WTC11 (cell line): ENCODE data around the gene DSC2. TPM values are rescaled to one million over a fixed set of nuclear protein-coding genes. Genes with fewer than 3 reads are reported as not detected.

ENCODE experiments used
- ATAC-seq: fragments of 200-7000 bp; cut with Tn5 transposase; 2 replicates; pipeline ENCODE4 v1.10.0; 2021; ENCODE audit warnings: mild to moderate bottlenecking, moderate library complexity
- CTCF ChIA-PET: fragments of 300-600 bp; sonication (Branson Sonifier 250); formaldehyde crosslinking; loops from one replicate; lab custom pipeline; 2021; ENCODE audit warnings: antibody characterized with exemption; lab: Charles Lee
- POLR2A ChIA-PET: fragments of 350-600 bp; sonication (Branson Sonifier 250); formaldehyde crosslinking; loops from one replicate; lab custom pipeline; 2021; ENCODE audit warnings: antibody characterized with exemption; lab: Charles Lee
- DNase-seq: peaks from one replicate; pipeline ENCODE4 v3.0.0; 2021; ENCODE audit warnings: low spot score
- H3K27ac Mint-ChIP-seq: 2 replicates; pipeline ENCODE4 v1.8.0; 2021; ENCODE audit warnings: mixed read lengths
- H3K27me3 Mint-ChIP-seq: 2 replicates; pipeline ENCODE4 v1.8.0; 2021; ENCODE audit warnings: low read depth, mild to moderate bottlenecking, moderate library complexity, mixed read lengths
- H3K36me3 Mint-ChIP-seq: 2 replicates; pipeline ENCODE4 v1.8.0; 2021; ENCODE audit warnings: mixed read lengths
- H3K4me1 Mint-ChIP-seq: 2 replicates; pipeline ENCODE4 v1.8.0; 2022; ENCODE audit warnings: mixed read lengths
- H3K4me3 Mint-ChIP-seq: 2 replicates; pipeline ENCODE4 v1.8.0; 2021; ENCODE audit warnings: mild to moderate bottlenecking, moderate library complexity, mixed read lengths
- H3K9me3 Mint-ChIP-seq: 2 replicates; pipeline ENCODE4 v1.8.0; 2021; ENCODE audit warnings: mixed read lengths
- ARID4B ChIP-seq: sonication (generic); formaldehyde crosslinking; IDR thresholded peaks from 2 replicates; pipeline ENCODE4 v1.8.0; 2023; ENCODE audit warnings: missing genetic modification reagents, mild to moderate bottlenecking, borderline replicate concordance
- ATF1 ChIP-seq: sonication (generic); formaldehyde crosslinking; IDR thresholded peaks from 2 replicates; pipeline ENCODE4 v1.8.1; 2023; ENCODE audit warnings: mild to moderate bottlenecking, moderate library complexity, missing genetic modification reagents
- ATF2 ChIP-seq: sonication (generic); formaldehyde crosslinking; IDR thresholded peaks from 2 replicates; pipeline ENCODE4 v1.8.1; 2022; ENCODE audit warnings: low read depth, missing genetic modification reagents, borderline replicate concordance
- CBFB ChIP-seq: sonication (generic); formaldehyde crosslinking; IDR thresholded peaks from 2 replicates; pipeline ENCODE4 v1.8.1; 2022; ENCODE audit warnings: mild to moderate bottlenecking, low read depth, missing genetic modification reagents
- CDX4 ChIP-seq: fragments of 250-450 bp; sonication (Bioruptor Pico); IDR thresholded peaks from 2 replicates; pipeline ENCODE4 v1.9.0; 2021; ENCODE audit warnings: moderate library complexity, mild to moderate bottlenecking, inconsistent platforms, borderline replicate concordance
- CREM ChIP-seq: sonication (generic); formaldehyde crosslinking; IDR thresholded peaks from 2 replicates; pipeline ENCODE4 v1.8.1; 2022; ENCODE audit warnings: mild to moderate bottlenecking, missing genetic modification reagents, moderate library complexity
- E2F5 ChIP-seq: sonication (generic); formaldehyde crosslinking; IDR thresholded peaks from 2 replicates; pipeline ENCODE4 v1.8.1; 2022; ENCODE audit warnings: mild to moderate bottlenecking, moderate library complexity, missing genetic modification reagents
- ELF4 ChIP-seq: sonication (generic); formaldehyde crosslinking; IDR thresholded peaks from 2 replicates; pipeline ENCODE4 v1.8.1; 2022; ENCODE audit warnings: low read depth, mild to moderate bottlenecking, moderate library complexity, missing genetic modification reagents
- EMX1 ChIP-seq: fragments of 250-450 bp; sonication (Bioruptor Pico); IDR thresholded peaks from 2 replicates; pipeline ENCODE4 v1.8.0; 2021; ENCODE audit warnings: mild to moderate bottlenecking
- ERG ChIP-seq: fragments of 250-450 bp; sonication (Bioruptor Pico); IDR thresholded peaks from 2 replicates; pipeline ENCODE4 v1.8.0; 2021; ENCODE audit warnings: mild to moderate bottlenecking
- HMGA2 ChIP-seq: fragments of 250-450 bp; sonication (Bioruptor Pico); IDR thresholded peaks from 2 replicates; pipeline ENCODE4 v1.4.0; 2021; ENCODE audit warnings: mild to moderate bottlenecking, moderate library complexity
- HMGXB4 ChIP-seq: sonication (generic); formaldehyde crosslinking; IDR thresholded peaks from 2 replicates; pipeline ENCODE4 v1.8.1; 2023; ENCODE audit warnings: mild to moderate bottlenecking, moderate library complexity, missing genetic modification reagents
- IRF1 ChIP-seq: sonication (generic); formaldehyde crosslinking; IDR thresholded peaks from 2 replicates; pipeline ENCODE4 v1.8.0; 2023; ENCODE audit warnings: missing genetic modification reagents
- NR2C2 ChIP-seq: sonication (generic); formaldehyde crosslinking; IDR thresholded peaks from 2 replicates; pipeline ENCODE4 v1.8.0; 2022; ENCODE audit warnings: mild to moderate bottlenecking, missing genetic modification reagents
- OVOL2 ChIP-seq: fragments of 250-450 bp; sonication (Bioruptor Pico); IDR thresholded peaks from 2 replicates; pipeline ENCODE4 v1.9.0; 2021; ENCODE audit warnings: mild to moderate bottlenecking, borderline replicate concordance
- RELA ChIP-seq: sonication (generic); formaldehyde crosslinking; IDR thresholded peaks from 2 replicates; pipeline ENCODE4 v1.8.1; 2022; ENCODE audit warnings: missing genetic modification reagents, mild to moderate bottlenecking, borderline replicate concordance
- SP1 ChIP-seq: sonication (generic); formaldehyde crosslinking; conservative IDR thresholded peaks from 2 replicates; pipeline ENCODE4 v1.8.1; 2022; ENCODE audit warnings: missing genetic modification reagents
- TCF7 ChIP-seq: sonication (generic); formaldehyde crosslinking; IDR thresholded peaks from 2 replicates; pipeline ENCODE4 v1.8.0; 2022; ENCODE audit warnings: mild to moderate bottlenecking, low read depth, missing genetic modification reagents, moderate library complexity
- ZNF121 ChIP-seq: sonication (generic); formaldehyde crosslinking; IDR thresholded peaks from 2 replicates; pipeline ENCODE4 v1.8.0; 2023; ENCODE audit warnings: missing genetic modification reagents
- total RNA-seq: library from RNA; stranded (reverse); gene quantifications from 3 replicates; pipeline ENCODE4 v1.2.3, GENCODE V29; 2021

The DSC2 gene
- total RNA-seq, 1 experiment from 2014 or later: 29.8 TPM

- Mint-ChIP-seq H3K27ac (no peak overlapping the region), H3K9me3 (no peaks in the 10 kb centered on the region), H3K27me3 (no peaks in the 10 kb centered on the region), H3K4me1 (peaks cover 25% of the 10 kb centered on the region), H3K36me3 (no peaks in the 10 kb centered on the region), H3K4me3 (no peak overlapping the region)
- ChIA-PET CTCF (no interaction called here), POLR2A (no interaction called here)
- DNase-seq (no peak), ATAC-seq (no peak)
- no peak for TF ChIP-seq SP1
- TF ChIP-seq RELA (CRISPR knock-in tag): no peak
- no peak for TF ChIP-seq ZNF121
- TF ChIP-seq ATF1 (CRISPR knock-in tag): no peak
- TF ChIP-seq ATF2 (CRISPR knock-in tag): no peak
- no peak for TF ChIP-seq ELF4 (CRISPR knock-in tag)
- TF ChIP-seq ERG: no peak
- TF ChIP-seq NR2C2: no peak
- no peak for TF ChIP-seq TCF7
- no peak for TF ChIP-seq OVOL2
- TF ChIP-seq CREM (CRISPR knock-in tag): no peak
- TF ChIP-seq HMGA2 (CRISPR knock-in tag): no peak
- no peak for TF ChIP-seq E2F5
- no peak for TF ChIP-seq EMX1 (CRISPR knock-in tag)
- no peak for TF ChIP-seq ARID4B (CRISPR knock-in tag)
- no peak for TF ChIP-seq CBFB
- TF ChIP-seq CDX4 (CRISPR knock-in tag): no peak
- TF ChIP-seq HMGXB4 (CRISPR knock-in tag): no peak
- TF ChIP-seq IRF1 (CRISPR knock-in tag): no peak
Observed at GRCh38 chr18:31104444-31104843, 2.2 kb upstream of the DSC2 start.
